HK-2 (cell line): ENCODE measurements around the gene GATD1.

ENCODE experiments used
- DNase-seq: peaks from one replicate; pipeline ENCODE4 v3.0.0-alpha.2; 2018; ENCODE audit not compliant: unreplicated experiment

The GATD1 gene

GRCh38 chr11:777288-778255 lies at the start of gene GATD1:
TSS of gene GATD1 (minus strand) at chr11:777487. CDS start at chr11:777462, 25 bp downstream.
- DNase-seq = peak; percentile 85

GRCh38 chr11:826836-827145 lies 49.5 kb upstream of the GATD1 start:
- no peak for DNase-seq

DNA sequence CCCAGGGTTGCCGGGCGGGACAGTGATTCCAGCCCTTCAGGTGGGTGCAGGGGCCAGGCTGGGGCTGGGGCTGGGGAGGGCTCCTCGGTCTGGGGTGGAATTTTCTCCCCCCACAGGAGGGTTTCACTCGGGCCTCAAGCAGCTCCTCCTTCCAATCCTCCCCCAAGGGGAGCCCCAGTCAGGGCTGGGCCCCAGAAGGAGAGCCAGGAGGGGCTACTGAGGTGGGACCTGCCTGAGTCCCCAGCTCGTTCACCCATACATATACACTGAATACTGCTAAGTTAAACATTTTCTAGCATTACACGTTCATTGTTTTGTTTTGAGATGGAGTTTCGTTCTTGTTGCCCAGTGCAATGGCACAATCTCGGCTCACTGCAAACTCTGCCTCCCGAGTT lies 48.9 kb upstream of the GATD1 start:
- no peak for DNase-seq

- no peak for DNase-seq
These were observed 48.3 kb upstream of the GATD1 start for GRCh38 chr11:825366-826226.

GRCh38 chr11:824942-825341 lies 47.7 kb upstream of the GATD1 start:
- no peak for DNase-seq

DNA sequence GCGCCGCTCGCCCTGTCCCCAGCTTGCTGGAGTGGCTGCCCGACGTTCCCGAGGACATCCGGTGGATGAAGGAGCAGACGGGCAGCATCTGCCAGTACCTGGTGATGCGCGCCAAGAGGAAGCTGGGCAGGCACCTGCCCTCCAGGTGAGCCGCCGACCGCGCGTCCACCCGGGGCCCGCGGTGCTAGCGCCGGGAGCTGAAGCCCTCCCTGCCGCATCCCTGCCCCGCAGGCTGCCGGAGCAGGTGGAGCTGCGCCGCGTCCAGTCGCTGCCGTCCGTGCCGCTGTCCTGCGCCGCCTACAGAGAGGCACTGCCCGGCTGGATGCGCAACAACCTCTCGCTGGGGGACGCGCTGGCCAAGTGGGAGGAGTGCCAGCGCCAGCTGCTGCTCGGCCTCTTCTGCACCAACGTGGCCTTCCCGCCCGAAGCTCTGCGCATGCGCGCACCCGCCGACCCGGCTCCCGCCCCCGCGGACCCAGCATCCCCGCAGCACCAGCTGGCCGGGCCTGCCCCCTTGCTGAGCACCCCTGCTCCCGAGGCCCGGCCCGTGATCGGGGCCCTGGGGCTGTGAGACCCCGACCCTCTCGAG lies 47.1 kb upstream of the GATD1 start:
- no peak for DNase-seq

DNA sequence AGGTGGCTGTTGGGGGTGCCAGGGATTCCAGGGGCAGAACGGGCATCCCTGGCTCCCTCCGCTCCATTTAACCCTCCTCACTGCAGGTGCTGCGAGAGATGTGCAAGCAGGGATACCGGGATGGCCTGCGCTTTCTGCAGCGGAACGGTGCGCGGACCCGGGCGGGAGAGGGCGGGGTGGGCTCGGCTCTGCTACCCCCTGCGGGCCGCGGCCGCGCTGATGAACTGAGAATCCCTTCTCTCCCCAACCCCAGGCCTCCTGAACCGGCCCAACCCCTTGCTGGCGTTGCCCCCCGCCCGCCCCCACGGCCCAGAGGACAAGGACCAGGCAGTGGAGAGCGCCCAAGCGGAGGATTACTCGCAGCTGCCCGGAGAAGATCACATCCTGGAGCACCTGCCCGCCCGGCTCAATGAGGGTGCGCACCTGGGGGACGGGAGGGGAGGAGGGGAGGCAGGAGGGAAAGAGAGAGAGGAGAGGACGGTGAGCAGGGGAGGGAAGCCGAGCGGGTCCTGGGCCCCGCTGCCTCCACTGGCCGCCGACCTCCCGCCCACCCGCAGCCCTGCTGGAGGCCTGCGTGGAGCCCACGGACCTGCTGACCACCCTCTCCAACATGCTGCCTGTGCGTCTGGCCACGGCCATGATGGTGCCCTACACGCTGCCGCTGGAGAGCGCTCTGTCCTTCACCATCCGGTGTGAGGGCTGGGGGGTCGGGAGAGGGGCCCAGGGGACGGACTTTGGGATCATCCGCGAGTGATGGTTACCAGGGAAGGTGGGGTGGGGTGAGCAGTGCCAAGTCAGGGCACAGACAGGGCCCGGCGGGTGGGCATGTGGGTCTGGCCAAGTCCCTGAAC lies 46.4 kb upstream of the GATD1 start:
- no peak for DNase-seq

GRCh38 chr11:821512-822371 lies 44.5 kb upstream of the GATD1 start:
- no peak for DNase-seq

DNA sequence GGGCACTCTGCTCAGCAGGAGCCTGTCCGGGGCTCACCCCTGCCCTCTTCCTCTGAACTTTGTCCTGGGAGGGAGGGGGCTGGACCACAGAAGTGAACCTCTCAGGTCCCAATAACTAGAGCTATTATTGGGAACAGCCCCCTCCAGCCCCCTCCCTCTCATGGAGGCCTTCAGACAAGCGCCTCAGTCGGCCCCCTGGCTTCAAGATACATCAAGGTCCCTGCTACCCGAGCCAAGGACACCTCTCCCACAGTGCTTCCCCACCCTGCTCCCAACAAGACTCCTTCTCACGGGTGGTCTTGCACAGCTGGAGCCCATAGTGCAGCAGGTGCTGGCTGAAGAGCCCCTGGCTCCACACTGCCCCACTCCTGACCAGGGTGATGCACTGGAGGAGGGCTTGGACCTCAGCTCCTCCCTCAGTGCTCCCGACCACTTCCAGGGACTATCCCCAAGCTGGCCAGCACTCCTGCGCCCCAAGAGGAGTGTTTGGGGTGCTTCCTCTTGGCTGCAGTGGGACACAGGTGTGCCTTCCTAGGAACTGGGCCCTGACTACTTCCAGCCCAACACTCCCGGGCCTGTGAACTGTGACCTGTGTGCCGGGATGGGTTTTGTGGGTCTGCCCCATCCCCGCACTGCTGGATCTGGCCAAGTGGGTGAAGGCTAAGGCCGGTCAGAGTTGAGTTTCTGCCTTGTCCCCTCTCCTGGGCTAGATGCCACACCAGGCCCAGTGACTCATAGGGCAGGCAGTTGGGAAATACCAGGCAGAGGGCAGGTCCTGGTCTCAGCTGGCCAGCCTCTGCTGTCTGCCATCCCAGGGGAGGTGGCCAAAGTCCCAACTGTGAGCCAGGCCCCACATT lies 43.6 kb upstream of the GATD1 start:
- DNase-seq = peak; percentile 67

DNA sequence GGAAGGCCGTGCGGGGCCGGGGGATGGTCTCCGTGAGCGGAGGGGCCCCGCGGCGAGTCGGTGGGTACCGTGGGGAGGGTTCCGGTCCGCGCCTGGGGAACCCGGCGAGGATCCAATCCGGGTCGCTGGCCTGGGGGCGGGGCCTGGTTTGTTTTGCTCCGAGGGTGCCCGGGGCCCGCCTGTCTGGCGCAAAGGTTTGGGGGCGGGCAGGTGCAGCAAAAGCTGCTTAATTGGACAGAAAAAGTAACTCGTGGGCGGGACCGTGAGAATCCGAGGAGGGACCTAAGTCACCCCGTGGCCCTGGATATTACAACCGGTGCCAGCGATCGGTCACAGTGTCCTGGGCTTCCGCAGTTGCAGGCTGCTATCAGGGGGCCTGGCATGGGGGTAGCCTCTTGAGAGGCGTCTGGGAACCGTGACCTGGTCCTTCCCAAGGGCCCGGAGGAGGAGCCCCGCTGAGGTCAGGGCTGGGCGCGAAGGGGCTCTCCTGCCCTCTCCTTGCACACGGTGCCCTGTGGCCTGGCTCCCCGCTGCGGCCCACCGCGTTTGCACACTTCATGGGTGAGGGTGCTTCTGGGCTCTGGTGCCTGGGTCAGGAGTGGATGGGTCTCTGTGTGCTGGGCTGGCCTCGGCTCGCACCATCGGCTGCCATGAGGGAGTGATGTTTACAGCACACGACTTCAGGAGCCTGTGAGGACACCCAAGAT lies 42.8 kb upstream of the GATD1 start:
- peak; percentile 76 for DNase-seq

- peak; percentile 83 for DNase-seq
These were observed 42.0 kb upstream of the GATD1 start for GRCh38 chr11:819129-819931.

DNA sequence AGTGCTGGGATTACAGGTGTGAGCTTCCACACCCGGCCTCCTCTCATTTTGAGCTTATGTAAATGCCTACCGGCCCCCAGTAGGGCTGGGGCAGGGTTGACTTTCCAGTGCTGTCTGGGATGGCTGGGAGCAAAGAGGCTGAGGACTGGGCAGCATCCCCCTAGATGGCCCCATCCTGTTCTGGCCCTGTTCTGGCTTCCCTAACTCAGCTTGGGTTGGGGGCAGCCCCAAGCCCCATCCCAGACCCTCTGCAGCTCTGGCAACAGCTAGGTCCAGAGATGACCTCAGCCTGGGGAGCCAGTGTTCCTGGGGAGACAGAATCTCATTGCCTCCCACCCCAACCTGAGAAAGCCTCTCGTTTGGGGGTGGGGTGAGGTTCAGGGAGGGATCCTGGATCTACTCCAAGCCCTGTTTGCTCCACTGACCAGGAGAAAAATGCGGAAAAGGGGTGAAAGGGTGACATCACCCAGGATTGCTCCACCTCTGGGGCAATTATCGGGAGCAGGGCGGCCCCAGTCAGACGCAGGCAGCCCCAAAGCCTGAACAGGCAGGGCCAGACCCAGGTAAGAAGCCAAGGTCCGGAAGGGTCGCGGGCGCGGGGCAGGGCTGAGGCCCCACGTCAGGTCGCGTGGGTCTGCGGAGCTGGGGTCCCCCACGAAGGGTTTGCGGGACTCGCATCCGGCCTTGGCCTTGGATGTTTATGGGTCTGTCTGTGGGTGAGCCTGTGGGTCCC lies 41.3 kb upstream of the GATD1 start, which contains the start of gene PNPLA2:
PNPLA2 (plus strand) TSS at position 519 of the 733 bp plus-strand sequence. CDS start 805 bp downstream, outside the sequence.
- peak; percentile 68 for DNase-seq

- DNase-seq = no peak
These were observed 39.1 kb upstream of the GATD1 start for GRCh38 chr11:816433-816779.

DNA sequence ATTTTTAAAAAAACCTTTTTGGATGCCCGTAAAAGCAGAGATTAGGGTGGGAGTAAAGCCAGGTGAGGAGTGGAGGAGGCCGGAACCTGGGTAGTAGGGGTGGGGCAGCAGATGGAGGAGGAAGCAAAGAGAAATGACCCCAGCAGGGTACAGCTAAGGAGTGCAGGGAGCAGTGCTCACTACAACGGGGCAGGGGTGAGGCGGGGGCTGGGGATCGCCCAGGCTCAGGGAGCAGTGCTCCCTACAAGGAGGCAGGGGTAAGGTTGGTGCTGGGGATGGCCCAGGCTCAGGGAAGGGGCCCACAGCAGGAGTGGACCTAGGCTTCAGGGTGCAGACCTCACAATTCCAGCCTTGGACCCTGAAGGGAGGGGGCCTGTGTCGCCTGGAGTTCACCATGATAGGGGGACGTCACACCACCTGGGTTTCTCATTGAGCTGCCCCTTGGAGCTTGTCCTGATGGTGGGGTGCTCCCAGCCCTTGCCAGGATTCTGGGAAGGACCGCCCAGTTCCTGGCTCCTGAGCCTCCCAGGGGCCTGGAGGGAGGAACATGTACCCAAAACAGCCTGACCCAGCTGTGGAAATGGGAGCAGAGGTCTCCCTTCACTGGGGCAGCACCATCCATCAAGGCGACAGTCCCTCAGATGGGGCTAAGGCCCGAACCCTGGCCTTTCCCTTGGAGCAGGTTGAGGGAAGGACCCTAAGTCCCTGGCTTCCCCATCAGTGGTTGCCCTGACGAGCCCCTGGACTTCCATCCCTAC lies 38.6 kb upstream of the GATD1 start:
- no peak for DNase-seq

- DNase-seq = no peak
These were observed 36.3 kb upstream of the GATD1 start for GRCh38 chr11:813456-814096.

DNA sequence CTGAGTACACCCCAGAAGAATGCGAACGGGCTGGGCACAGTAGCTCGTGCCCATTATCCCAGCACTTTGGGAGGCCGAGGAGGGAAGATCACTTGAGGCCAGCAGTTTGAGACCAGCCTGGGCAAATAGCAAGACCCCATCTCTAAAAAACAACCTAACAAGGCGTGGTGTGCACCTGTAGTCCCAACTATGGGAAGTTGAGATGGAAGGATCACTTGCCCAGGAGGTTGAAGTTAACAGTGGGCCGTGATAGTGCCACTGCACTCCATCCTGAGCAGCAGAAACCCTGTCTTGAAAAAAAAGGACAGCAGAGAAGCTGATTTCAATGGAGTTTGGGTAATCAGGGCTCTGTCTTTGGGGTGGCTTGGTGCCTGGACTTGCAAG lies 35.8 kb upstream of the GATD1 start:
- no peak for DNase-seq
